GM23338 (cell line): ENCODE results near the gene SLC43A3.

Source experiments
- CREB1 ChIP-seq: fragments of 250-450 bp; sonication (Bioruptor Pico); IDR thresholded peaks from 2 replicates; pipeline ENCODE4 v1.5.0; 2020; ENCODE audit warnings: low read depth, mild to moderate bottlenecking, moderate library complexity
- EZH2 ChIP-seq: fragments of 200-600 bp; sonication (generic); IDR thresholded peaks from one replicate; pipeline ENCODE4 v1.8.0; 2017; ENCODE audit warnings: antibody characterized with exemption, mild to moderate bottlenecking, low read depth; ENCODE audit not compliant: unreplicated experiment
- EZH2phosphoT487 ChIP-seq: fragments of 200-600 bp; sonication (generic); IDR thresholded peaks from one replicate; pipeline ENCODE4 v1.8.1; 2018; ENCODE audit warnings: antibody characterized with exemption; ENCODE audit not compliant: unreplicated experiment
- ZNF114 ChIP-seq: fragments of 250-450 bp; sonication (Bioruptor Pico); IDR thresholded peaks from 2 replicates; pipeline ENCODE4 v1.5.0; 2020; ENCODE audit warnings: mild to moderate bottlenecking, moderate library complexity
- TF ChIP-seq, protein P1 (sequence below): IDR thresholded peaks from one replicate; pipeline ENCODE4 v1.6.1; 2018; ENCODE audit warnings: antibody characterized with exemption; ENCODE audit not compliant: unreplicated experiment
- TF ChIP-seq, protein P2 (sequence below), 2 experiments: fragments of 200-600 bp in 1 of 2; sonication (generic) in 1 of 2; conservative IDR thresholded peaks; 2 replicates each; pipeline versions ENCODE4 v1.5.1 to v1.6.1; 2016 to 2017; ENCODE audit warnings: antibody characterized with exemption in 2 of 2, low read depth in 2 of 2, mild to moderate bottlenecking in 2 of 2, moderate library complexity in 1 of 2

DNA sequence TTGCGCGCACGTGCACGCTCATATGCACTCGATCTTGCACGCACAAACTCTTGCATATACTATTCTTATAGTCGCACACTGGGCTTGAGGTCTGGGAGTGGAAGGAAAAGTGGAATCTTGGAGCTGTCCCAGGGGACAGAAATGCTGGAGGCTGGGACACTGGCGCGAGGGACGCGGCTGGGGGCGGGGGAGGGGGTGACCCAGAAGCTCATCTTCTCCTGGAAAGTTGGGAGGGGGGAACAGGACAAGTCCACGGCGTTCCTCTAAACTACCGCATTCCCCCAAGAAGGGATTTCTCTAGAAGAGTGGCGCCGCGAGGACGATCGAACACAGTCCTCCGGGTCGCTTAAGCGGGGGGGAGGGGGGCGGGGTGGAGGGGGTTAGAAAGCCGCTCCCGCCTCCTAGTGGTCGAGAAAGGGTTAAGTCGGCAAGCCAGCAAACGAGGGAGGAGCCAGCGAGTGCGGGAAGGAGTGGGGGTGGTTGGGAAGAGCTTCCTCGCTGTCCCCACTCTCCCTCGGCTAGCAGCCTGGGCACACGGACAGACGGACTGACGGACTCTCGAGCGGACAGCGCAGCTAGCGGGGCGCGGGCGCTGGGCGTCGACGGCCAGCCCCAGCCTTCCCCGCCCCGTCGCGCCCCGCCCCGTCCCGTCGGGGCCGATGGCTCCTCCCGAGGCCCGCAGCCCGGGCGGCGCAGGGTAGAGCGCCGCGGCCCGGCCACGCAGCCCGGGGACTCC, 33.3 kb upstream of the SLC43A3 start, which contains the start of gene RTN4RL2:
- TF ChIP-seq, protein P1, sequence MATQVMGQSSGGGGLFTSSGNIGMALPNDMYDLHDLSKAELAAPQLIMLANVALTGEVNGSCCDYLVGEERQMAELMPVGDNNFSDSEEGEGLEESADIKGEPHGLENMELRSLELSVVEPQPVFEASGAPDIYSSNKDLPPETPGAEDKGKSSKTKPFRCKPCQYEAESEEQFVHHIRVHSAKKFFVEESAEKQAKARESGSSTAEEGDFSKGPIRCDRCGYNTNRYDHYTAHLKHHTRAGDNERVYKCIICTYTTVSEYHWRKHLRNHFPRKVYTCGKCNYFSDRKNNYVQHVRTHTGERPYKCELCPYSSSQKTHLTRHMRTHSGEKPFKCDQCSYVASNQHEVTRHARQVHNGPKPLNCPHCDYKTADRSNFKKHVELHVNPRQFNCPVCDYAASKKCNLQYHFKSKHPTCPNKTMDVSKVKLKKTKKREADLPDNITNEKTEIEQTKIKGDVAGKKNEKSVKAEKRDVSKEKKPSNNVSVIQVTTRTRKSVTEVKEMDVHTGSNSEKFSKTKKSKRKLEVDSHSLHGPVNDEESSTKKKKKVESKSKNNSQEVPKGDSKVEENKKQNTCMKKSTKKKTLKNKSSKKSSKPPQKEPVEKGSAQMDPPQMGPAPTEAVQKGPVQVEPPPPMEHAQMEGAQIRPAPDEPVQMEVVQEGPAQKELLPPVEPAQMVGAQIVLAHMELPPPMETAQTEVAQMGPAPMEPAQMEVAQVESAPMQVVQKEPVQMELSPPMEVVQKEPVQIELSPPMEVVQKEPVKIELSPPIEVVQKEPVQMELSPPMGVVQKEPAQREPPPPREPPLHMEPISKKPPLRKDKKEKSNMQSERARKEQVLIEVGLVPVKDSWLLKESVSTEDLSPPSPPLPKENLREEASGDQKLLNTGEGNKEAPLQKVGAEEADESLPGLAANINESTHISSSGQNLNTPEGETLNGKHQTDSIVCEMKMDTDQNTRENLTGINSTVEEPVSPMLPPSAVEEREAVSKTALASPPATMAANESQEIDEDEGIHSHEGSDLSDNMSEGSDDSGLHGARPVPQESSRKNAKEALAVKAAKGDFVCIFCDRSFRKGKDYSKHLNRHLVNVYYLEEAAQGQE = no peak
- TF ChIP-seq, protein P2, sequence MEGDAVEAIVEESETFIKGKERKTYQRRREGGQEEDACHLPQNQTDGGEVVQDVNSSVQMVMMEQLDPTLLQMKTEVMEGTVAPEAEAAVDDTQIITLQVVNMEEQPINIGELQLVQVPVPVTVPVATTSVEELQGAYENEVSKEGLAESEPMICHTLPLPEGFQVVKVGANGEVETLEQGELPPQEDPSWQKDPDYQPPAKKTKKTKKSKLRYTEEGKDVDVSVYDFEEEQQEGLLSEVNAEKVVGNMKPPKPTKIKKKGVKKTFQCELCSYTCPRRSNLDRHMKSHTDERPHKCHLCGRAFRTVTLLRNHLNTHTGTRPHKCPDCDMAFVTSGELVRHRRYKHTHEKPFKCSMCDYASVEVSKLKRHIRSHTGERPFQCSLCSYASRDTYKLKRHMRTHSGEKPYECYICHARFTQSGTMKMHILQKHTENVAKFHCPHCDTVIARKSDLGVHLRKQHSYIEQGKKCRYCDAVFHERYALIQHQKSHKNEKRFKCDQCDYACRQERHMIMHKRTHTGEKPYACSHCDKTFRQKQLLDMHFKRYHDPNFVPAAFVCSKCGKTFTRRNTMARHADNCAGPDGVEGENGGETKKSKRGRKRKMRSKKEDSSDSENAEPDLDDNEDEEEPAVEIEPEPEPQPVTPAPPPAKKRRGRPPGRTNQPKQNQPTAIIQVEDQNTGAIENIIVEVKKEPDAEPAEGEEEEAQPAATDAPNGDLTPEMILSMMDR (conservative IDR thresholded peaks at IDR 0.05; ENCODE audit: low read depth in 2 of 2) = peak in 1 of 2 experiments; percentile 39; a peak in 2 of 4 replicates
- TF ChIP-seq EZH2 (no peak), ZNF114 (CRISPR knock-in tag) (no peak), EZH2phosphoT487 (no peak), CREB1 (CRISPR knock-in tag) (no peak)
